K562 (cell line): ENCODE results near the gene FBXL12. TPM values are rescaled to one million over a fixed set of nuclear protein-coding genes. Genes with fewer than 3 reads are reported as not detected.
A peak's percentile ranks its signal among the peaks of the same experiment; 100 is the strongest.

Experiments used
- ATAC-seq: fragments of 200-7000 bp; cut with Tn5 transposase; 3 replicates; pipeline ENCODE4 v1.9.1; 2020; ENCODE audit warnings: moderate library complexity
- BruUV-seq: library from RNA; stranded (reverse); fragments of 400-500 nt; replicated peaks from 2 replicates; lab custom pipeline; 2021; lab: Mats Ljungman, UMichigan
- CTCF ChIA-PET: fragments of 300-600 bp; formaldehyde crosslinking; extraction: SDS; loops from one replicate; lab custom pipeline; 2021; ENCODE audit warnings: low intra/inter-chr PET ratio; lab: Yijun Ruan, JAX
- POLR2A ChIA-PET: fragments of 300-600, 350-650 bp; sonication (Branson Sonifier 250); formaldehyde crosslinking; extraction: SDS; loops from one replicate; lab custom pipeline; 2021; ENCODE audit warnings: antibody characterized with exemption, inconsistent platforms; lab: Yijun Ruan, JAX
- DNase-seq, 4 experiments: peaks; one replicate each; pipeline versions ENCODE4 v3.0.0 to v3.0.0-alpha.2; 2011 to 2018; ENCODE audit warnings: low spot score in 3 of 4, mixed read lengths in 3 of 4; ENCODE audit errors: extremely low read depth in 1 of 4
- FAIRE-seq: peaks from 2 replicates; lab custom pipeline; 2011; peaks lifted over from hg19 to GRCh38; lab: Jason Lieb, UNC
- H2AFZ ChIP-seq: 2 replicates; pipeline ENCODE4 v1.6.0; 2011; ENCODE audit warnings: low read depth, low read length, control low read depth, inconsistent platforms
- H3K27ac ChIP-seq: fragments of 200-600 bp; 3 replicates; pipeline ENCODE4 v1.8.0; 2011; ENCODE audit warnings: low read depth, mild to moderate bottlenecking, control low read depth, inconsistent platforms, low read length, moderate library complexity, mixed read lengths; ENCODE audit errors: extremely low read depth
- H3K27me3 ChIP-seq, 2 experiments: fragments of 300-600 bp in 1 of 2; 2 replicates in 1 of 2; 3 replicates in 1 of 2; pipeline versions ENCODE4 v1.6.0 to v1.8.0; 2011; ENCODE audit warnings: inconsistent platforms in 2 of 2, low read length in 2 of 2, mild to moderate bottlenecking in 1 of 2, mixed read lengths in 1 of 2, moderate library complexity in 1 of 2; ENCODE audit not compliant: control insufficient read depth in 2 of 2, insufficient read depth in 2 of 2
- H3K36me3 ChIP-seq: fragments of 300-600 bp; 3 replicates; pipeline ENCODE4 v1.8.0; 2011; ENCODE audit warnings: mild to moderate bottlenecking, low read length, inconsistent platforms; ENCODE audit not compliant: control insufficient read depth, insufficient read depth
- H3K4me1 ChIP-seq, 2 experiments: fragments of 200-600 bp in 1 of 2; replicated peaks in 1 of 2; 2 replicates in 1 of 2; 3 replicates in 1 of 2; pipeline versions ENCODE4 v1.5.1 to v1.8.0; 2011; ENCODE audit warnings: inconsistent platforms in 2 of 2, low read length in 2 of 2, mild to moderate bottlenecking in 1 of 2, mixed read lengths in 1 of 2, moderate library complexity in 1 of 2; ENCODE audit not compliant: control insufficient read depth in 2 of 2, insufficient read depth in 2 of 2
- H3K4me2 ChIP-seq: 2 replicates; pipeline ENCODE4 v1.6.1; 2011; ENCODE audit warnings: low read length, control low read depth, inconsistent platforms, mixed read lengths; ENCODE audit not compliant: insufficient read depth
- H3K4me3 ChIP-seq: fragments of 200-600 bp; sonication (generic), shearing (Covaris generic); 2 replicates; pipeline ENCODE4 v1.5.1; 2016; ENCODE audit warnings: control low read depth, inconsistent platforms
- H3K79me2 ChIP-seq: fragments of 200-600 bp; 3 replicates; pipeline ENCODE4 v1.8.0; 2011; ENCODE audit warnings: low read length, inconsistent platforms; ENCODE audit not compliant: control insufficient read depth, insufficient read depth
- H3K9ac ChIP-seq, 2 experiments: 2 replicates each; pipeline versions ENCODE4 v1.6.0 to v1.6.1; 2011; ENCODE audit warnings: low read depth in 2 of 2, low read length in 2 of 2, control low read depth in 1 of 2, inconsistent platforms in 1 of 2, mild to moderate bottlenecking in 1 of 2, mixed read lengths in 1 of 2; ENCODE audit not compliant: insufficient read depth in 1 of 2
- H3K9me1 ChIP-seq: one replicate; pipeline ENCODE4 v1.6.0; 2011; ENCODE audit warnings: inconsistent platforms, mild to moderate bottlenecking, low read length, moderate library complexity; ENCODE audit not compliant: control insufficient read depth, insufficient read depth
- H3K9me3 ChIP-seq: replicated peaks from 2 replicates; pipeline ENCODE4 v1.5.1; 2011; ENCODE audit warnings: low read depth, low read length, inconsistent platforms; ENCODE audit not compliant: control insufficient read depth, insufficient read depth
- H4K20me1 ChIP-seq: replicated peaks from 2 replicates; pipeline ENCODE4 v1.6.1; 2011; ENCODE audit warnings: low read length, inconsistent platforms, mixed read lengths; ENCODE audit not compliant: control insufficient read depth, insufficient read depth
- CAMTA2 ChIP-seq: fragments of 250-450 bp; sonication (Bioruptor Pico); conservative IDR thresholded peaks from 2 replicates; pipeline ENCODE4 v1.5.1; 2022
- FOXJ2 ChIP-seq: fragments of 200-800 bp; sonication (Bioruptor generic); IDR thresholded peaks from 2 replicates; pipeline ENCODE4 v1.6.1; 2016; ENCODE audit warnings: missing genetic modification characterization, missing compliant biosample characterization
- KDM5B ChIP-seq: fragments of 200-600 bp; sonication (generic); IDR thresholded peaks from 2 replicates; pipeline ENCODE4 v1.6.1; 2012; ENCODE audit warnings: low read depth, mild to moderate bottlenecking, moderate library complexity, low read length, control low read depth, inconsistent platforms; ENCODE audit not compliant: insufficient replicate concordance
- KLF6 ChIP-seq: fragments of 250-450 bp; sonication (Bioruptor Pico); IDR thresholded peaks from 2 replicates; pipeline ENCODE4 v1.4.0; 2020; ENCODE audit warnings: mild to moderate bottlenecking, moderate library complexity, borderline replicate concordance
- NFIC ChIP-seq: fragments of 450-650 bp; IDR thresholded peaks from 2 replicates; pipeline ENCODE4 v1.6.1; 2017; ENCODE audit warnings: mild to moderate bottlenecking, inconsistent platforms
- PRMT5 ChIP-seq: sonication (generic); formaldehyde crosslinking; IDR thresholded peaks from 2 replicates; pipeline ENCODE4 v1.5.0; 2020; ENCODE audit warnings: missing genetic modification reagents
- PYGO2 ChIP-seq: fragments of 450-650 bp; IDR thresholded peaks from 2 replicates; pipeline ENCODE4 v1.6.1; 2016; ENCODE audit warnings: mild to moderate bottlenecking, missing genetic modification characterization, moderate library complexity, missing compliant biosample characterization
- RFX7 ChIP-seq: fragments of 250-450 bp; sonication (Bioruptor Pico); IDR thresholded peaks from 2 replicates; pipeline ENCODE4 v1.5.1; 2021; ENCODE audit warnings: mild to moderate bottlenecking
- ZNF311 ChIP-seq: fragments of 250-450 bp; sonication (Bioruptor Pico); IDR thresholded peaks from 2 replicates; pipeline ENCODE4 v1.4.0; 2020; ENCODE audit warnings: mild to moderate bottlenecking, moderate library complexity
- ZNF717 ChIP-seq: fragments of 250-450 bp; sonication (Bioruptor Pico); IDR thresholded peaks from 2 replicates; pipeline ENCODE4 v1.5.0; 2021
- WGBS: fragments of 100-300 bp; shearing (Covaris generic); methylation state at CpG from one replicate; pipeline ENCODE4 v1.1.6; 2016; ENCODE audit warnings: low coverage, mixed read lengths; ENCODE audit not compliant: insufficient coverage; ENCODE audit errors: missing lambda C conversion rate; 5-methylcytosine and 5-hydroxymethylcytosine counted together
- in situ Hi-C: fragments of 300-500 bp; cut with MboI; formaldehyde crosslinking; loops from 4 replicates; pipeline ENCODE4 v1.15.0; 2018; ENCODE audit warnings: inconsistent platforms, mixed read lengths
- intact Hi-C: fragments of 100-400 bp; cut with micrococcal nuclease; formaldehyde crosslinking; loops from 2 replicates; pipeline ENCODE4 v1.14.2; 2022
- polyA plus RNA-seq, 8 experiments: library from polyadenylated mRNA; depleted of rRNA in 4 of 8; stranded (reverse) in 5 of 8; unstranded in 3 of 8; fragments of >200 nt; fragmentation: Nextera tagmentation in 2 of 8; fragmentation: Illumina TruSeq in 1 of 8; extraction: Ambion mirVana in 2 of 8; extraction: Trizol in 1 of 8; gene quantifications; 2 replicates each; pipeline versions ENCODE4 v1.2.1 to v1.2.3, GENCODE V29; 2011 to 2014; ENCODE audit warnings: inconsistent platforms in 1 of 8, missing spikeins in 1 of 8
- total RNA-seq, 7 experiments: library from RNA; depleted of rRNA in 6 of 7; stranded (reverse); fragments of >200 nt in 6 of 7; fragmentation: Illumina TruSeq in 2 of 7; extraction: Trizol in 2 of 7; gene quantifications; 2 replicates each; pipeline versions ENCODE4 v1.2.1 to v1.2.3, GENCODE V29; 2011 to 2021; ENCODE audit warnings: low replicate concordance in 1 of 7
- TF ChIP-seq, protein P1 (sequence below): fragments of 250-450 bp; sonication (Bioruptor Pico); IDR thresholded peaks from 2 replicates; pipeline ENCODE4 v1.5.1; 2021; ENCODE audit warnings: mild to moderate bottlenecking

FBXL12 gene
- total and polyA plus RNA-seq, 9 of the 15 experiments (the other 6 are each of a cell fraction or from before 2014, with no cell fraction given): 2.7 to 40.5 (median 26.5) TPM

DNA sequence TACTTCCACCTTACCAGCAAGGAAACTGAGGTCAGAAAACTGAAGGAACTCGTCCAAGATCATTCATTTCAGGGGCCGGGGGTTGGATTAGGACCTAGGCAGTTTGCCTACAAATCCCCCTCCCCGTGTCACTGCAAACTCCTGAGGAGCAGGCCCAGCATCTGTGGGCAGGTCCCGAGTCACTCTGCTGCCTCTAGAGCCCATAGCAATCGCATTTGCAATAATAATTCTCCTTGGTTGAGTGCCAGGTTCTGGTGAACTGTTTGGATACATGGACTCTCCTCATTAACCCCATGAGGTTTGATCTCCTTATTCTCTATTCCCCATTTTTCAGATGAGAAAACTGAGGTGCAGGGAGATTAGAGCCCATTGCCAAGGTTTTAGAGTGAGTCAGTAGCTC lies 17.1 kb upstream of the FBXL12 start:
- POLR2A ChIA-PET: interaction anchor here (0.6 to 0.9 kb wide), 2 partner anchors 9 to 1175 kb away, joined by 3 to 4 read pairs; partner anchors contain the start of gene UBL5
- peaks cover 18% of the 10 kb centered on the region for H3K79me2 ChIP-seq

More for the DNA sequence above, 17.1 kb upstream of the FBXL12 start:
- intact Hi-C loops (no loop called here), in situ Hi-C loops (no loop called here)
- BruUV-seq: no TSS peak
- 0 out of 2 replicates have a peak overlapping the region, but pooled peaks have one; percentile 79 for H2AFZ ChIP-seq
- H3K27ac ChIP-seq: no peak overlapping the region; the same call in 2 of the 3 replicates
- no peaks in the 10 kb centered on the region for H3K27me3 ChIP-seq
- ATAC-seq (no peak), FAIRE-seq (no peak), DNase-seq (peak in 3 of 4 experiments; percentile 8 to 45 (median 17))
- H3K4me1 ChIP-seq: peaks cover 8 to 17% of the 10 kb centered on the region in 2 experiments; a peak in 3 of 5 replicates
- no peaks in the 10 kb centered on the region for H3K9me1 ChIP-seq
- peak overlapping the region; percentile 97 for H3K4me2 ChIP-seq
- H3K9ac ChIP-seq: peak overlapping the region; percentile 75 to 93
- H3K9me3 ChIP-seq: no peaks in the 10 kb centered on the region
- H3K4me3 ChIP-seq: peak overlapping the region; percentile 96
- H4K20me1 ChIP-seq: no peaks in the 10 kb centered on the region
- H3K36me3 ChIP-seq: peaks cover 38% of the 10 kb centered on the region; the same call in 2 of the 3 replicates
- TF ChIP-seq RFX7 (CRISPR knock-in tag) (no peak), ZNF311 (CRISPR knock-in tag) (no peak), CAMTA2 (no peak), PRMT5 (CRISPR knock-in tag) (no peak), NFIC (peak; percentile 41; the same call in 1 of the 2 replicates), KLF6 (CRISPR knock-in tag) (no peak), PYGO2 (tag) (no peak), KDM5B (peak; percentile 9), FOXJ2 (no peak), ZNF717 (CRISPR knock-in tag) (no peak)
- TF ChIP-seq, protein P1, sequence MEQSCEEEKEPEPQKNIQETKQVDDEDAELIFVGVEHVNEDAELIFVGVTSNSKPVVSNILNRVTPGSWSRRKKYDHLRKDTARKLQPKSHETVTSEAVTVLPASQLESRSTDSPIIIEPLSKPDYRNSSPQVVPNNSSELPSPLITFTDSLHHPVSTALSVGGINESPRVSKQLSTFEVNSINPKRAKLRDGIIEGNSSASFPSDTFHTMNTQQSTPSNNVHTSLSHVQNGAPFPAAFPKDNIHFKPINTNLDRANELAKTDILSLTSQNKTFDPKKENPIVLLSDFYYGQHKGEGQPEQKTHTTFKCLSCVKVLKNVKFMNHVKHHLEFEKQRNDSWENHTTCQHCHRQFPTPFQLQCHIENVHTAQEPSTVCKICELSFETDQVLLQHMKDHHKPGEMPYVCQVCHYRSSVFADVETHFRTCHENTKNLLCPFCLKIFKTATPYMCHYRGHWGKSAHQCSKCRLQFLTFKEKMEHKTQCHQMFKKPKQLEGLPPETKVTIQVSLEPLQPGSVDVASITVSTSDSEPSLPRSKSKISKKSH (CRISPR knock-in tag): no peak
- CTCF ChIA-PET: no interaction called here
- 3% methylated on average over 5 of the region's 5 CpGs for WGBS
